ENCODE results near the gene GCH1. TPM values are rescaled to one million over a fixed set of nuclear protein-coding genes. Genes with fewer than 3 reads are reported as not detected.
"Not testable (repeated sequence)": the region's sequence is repeated elsewhere in the genome, so short reads cannot be mapped to it uniquely, and the experiment has no call there.

The GCH1 gene
- polyA plus RNA-seq, 2 donors = 8.5 TPM

DNA sequence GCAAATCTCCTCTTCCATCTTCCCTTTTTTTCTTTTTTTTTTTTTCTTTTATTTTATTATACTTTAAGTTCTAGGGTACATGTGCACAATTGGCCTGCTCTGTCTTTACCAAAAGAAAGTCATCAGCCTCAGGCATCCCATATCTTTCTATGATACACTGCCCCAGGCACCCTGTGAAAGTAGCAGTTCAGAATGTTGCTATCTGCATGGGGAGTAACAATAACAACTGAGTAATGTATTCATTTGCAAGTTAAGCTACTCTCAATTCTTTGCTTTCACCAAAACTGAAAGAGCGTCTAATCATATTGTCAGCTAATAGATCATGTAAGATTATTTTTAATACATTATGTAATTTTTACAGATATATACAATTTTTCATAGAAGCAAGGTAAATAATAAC is 13.5 kb upstream of the GCH1 start:
- H3K4me1 ChIP-seq (ENCODE audit: control insufficient read depth in 2 of 2, insufficient read depth in 2 of 2, low read length in 1 of 2) = no peaks in the 10 kb centered on the region
- H3K4me3 ChIP-seq (ENCODE audit: low read depth in 1 of 2, low read length in 2 of 2) = no peak overlapping the region
- no peak overlapping the region for H3K27ac ChIP-seq (ENCODE audit: low read depth in 2 of 2, low read length in 1 of 2)
- H3K27me3 ChIP-seq (ENCODE audit: control insufficient read depth in 1 of 2, insufficient read depth in 2 of 2, low read length in 2 of 2) = no peaks in the 10 kb centered on the region
- H3K9me3 ChIP-seq (ENCODE audit: control insufficient read depth in 2 of 2, insufficient read depth in 1 of 2, low read depth in 1 of 2, low read length in 1 of 2) = no peaks in the 10 kb centered on the region
- 94 to 95% methylated on average over 1 of the region's 1 CpG for WGBS, 2 donors
- no peaks in the 10 kb centered on the region for H3K36me3 ChIP-seq (ENCODE audit: control insufficient read depth in 2 of 2, insufficient read depth in 2 of 2, low read length in 1 of 2)

GRCh38 chr14:54909817-54910558 is 7.4 kb upstream of the GCH1 start:
- Histone ChIP-seq H3K27me3 (ENCODE audit: control insufficient read depth in 1 of 2, insufficient read depth in 2 of 2, low read length in 2 of 2) (no peaks in the 10 kb centered on the region), H3K4me3 (ENCODE audit: low read depth in 1 of 2, low read length in 2 of 2) (no peak overlapping the region), H3K36me3 (ENCODE audit: control insufficient read depth in 2 of 2, insufficient read depth in 2 of 2, low read length in 1 of 2) (no peaks in the 10 kb centered on the region), H3K4me1 (ENCODE audit: control insufficient read depth in 2 of 2, insufficient read depth in 2 of 2, low read length in 1 of 2) (no peaks in the 10 kb centered on the region), H3K27ac (ENCODE audit: low read depth in 2 of 2, low read length in 1 of 2) (no peak overlapping the region), H3K9me3 (ENCODE audit: control insufficient read depth in 2 of 2, insufficient read depth in 1 of 2, low read depth in 1 of 2, low read length in 1 of 2) (no peaks in the 10 kb centered on the region)
- WGBS, 2 donors = 87 to 90% methylated on average over 5 of the region's 5 CpGs

DNA sequence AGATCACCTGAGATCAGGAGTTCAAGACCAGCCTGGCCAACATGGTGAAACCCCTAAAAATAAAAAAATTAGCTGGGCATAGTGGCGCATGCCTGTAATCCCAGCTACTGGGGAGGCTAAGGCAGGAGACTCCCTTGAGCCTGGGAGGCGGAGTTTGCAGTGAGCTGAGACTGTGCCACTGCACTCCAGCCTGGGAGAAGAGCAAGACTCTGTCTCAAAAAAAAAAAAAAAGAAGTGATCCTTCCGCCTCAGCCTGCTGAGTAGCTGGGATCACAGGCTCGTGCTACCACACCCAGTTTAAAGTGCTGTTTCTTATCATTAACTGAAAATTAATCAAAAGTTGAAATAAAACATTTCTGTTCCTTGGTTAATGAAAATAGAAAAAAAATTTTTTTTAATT is 6.3 kb upstream of the GCH1 start:
- WGBS, 2 donors = 75 to 92% methylated on average over 4 of the region's 4 CpGs
- H3K9me3 ChIP-seq (ENCODE audit: control insufficient read depth in 2 of 2, insufficient read depth in 1 of 2, low read depth in 1 of 2, low read length in 1 of 2); H3K27ac ChIP-seq (ENCODE audit: low read depth in 2 of 2, low read length in 1 of 2); H3K36me3 ChIP-seq (ENCODE audit: control insufficient read depth in 2 of 2, insufficient read depth in 2 of 2, low read length in 1 of 2); H3K4me3 ChIP-seq (ENCODE audit: low read depth in 1 of 2, low read length in 2 of 2); H3K27me3 ChIP-seq (ENCODE audit: control insufficient read depth in 1 of 2, insufficient read depth in 2 of 2, low read length in 2 of 2); H3K4me1 ChIP-seq (ENCODE audit: control insufficient read depth in 2 of 2, insufficient read depth in 2 of 2, low read length in 1 of 2): not testable (repeated sequence)

DNA sequence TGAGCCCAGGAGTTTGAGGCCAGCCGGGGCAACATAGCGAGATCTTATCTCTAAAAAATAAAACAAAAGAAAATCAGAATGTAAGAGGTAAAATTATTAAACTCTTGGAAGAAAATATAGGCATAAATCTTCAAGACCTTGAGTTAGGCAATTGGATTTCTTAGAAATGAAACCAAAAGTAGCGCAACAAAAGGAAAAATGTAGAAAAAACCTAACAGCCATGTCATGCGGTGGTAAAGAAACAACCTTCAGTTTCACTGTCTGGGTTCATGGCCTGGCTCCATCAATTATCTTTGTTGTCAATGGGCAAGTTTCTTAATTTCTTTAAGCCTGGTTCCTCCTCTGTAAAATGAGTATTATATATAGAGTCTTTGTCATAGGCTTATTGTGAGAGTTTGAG is 5.6 kb upstream of the GCH1 start:
- no peaks in the 10 kb centered on the region for H3K36me3 ChIP-seq (ENCODE audit: control insufficient read depth in 2 of 2, insufficient read depth in 2 of 2, low read length in 1 of 2)
- no peak overlapping the region for H3K4me3 ChIP-seq (ENCODE audit: low read depth in 1 of 2, low read length in 2 of 2)
- WGBS, 2 donors = 76 to 79% methylated on average over 4 of the region's 4 CpGs
- H3K27me3 ChIP-seq (ENCODE audit: control insufficient read depth in 1 of 2, insufficient read depth in 2 of 2, low read length in 2 of 2) = no peaks in the 10 kb centered on the region
- H3K27ac ChIP-seq (ENCODE audit: low read depth in 2 of 2, low read length in 1 of 2) = no peak overlapping the region
- H3K4me1 ChIP-seq (ENCODE audit: control insufficient read depth in 2 of 2, insufficient read depth in 2 of 2, low read length in 1 of 2) = no peaks in the 10 kb centered on the region
- H3K9me3 ChIP-seq (ENCODE audit: control insufficient read depth in 2 of 2, insufficient read depth in 1 of 2, low read depth in 1 of 2, low read length in 1 of 2) = no peaks in the 10 kb centered on the region

- Histone ChIP-seq H3K9me3 (ENCODE audit: control insufficient read depth in 2 of 2, insufficient read depth in 1 of 2, low read depth in 1 of 2, low read length in 1 of 2) (no peaks in the 10 kb centered on the region), H3K4me1 (ENCODE audit: control insufficient read depth in 2 of 2, insufficient read depth in 2 of 2, low read length in 1 of 2) (no peaks in the 10 kb centered on the region), H3K27ac (ENCODE audit: low read depth in 2 of 2, low read length in 1 of 2) (no peak overlapping the region), H3K4me3 (ENCODE audit: low read depth in 1 of 2, low read length in 2 of 2) (no peak overlapping the region), H3K27me3 (ENCODE audit: control insufficient read depth in 1 of 2, insufficient read depth in 2 of 2, low read length in 2 of 2) (no peaks in the 10 kb centered on the region), H3K36me3 (ENCODE audit: control insufficient read depth in 2 of 2, insufficient read depth in 2 of 2, low read length in 1 of 2) (no peaks in the 10 kb centered on the region)
Observed at GRCh38 chr14:54906075-54906474, 3.4 kb upstream of the GCH1 start.

DNA sequence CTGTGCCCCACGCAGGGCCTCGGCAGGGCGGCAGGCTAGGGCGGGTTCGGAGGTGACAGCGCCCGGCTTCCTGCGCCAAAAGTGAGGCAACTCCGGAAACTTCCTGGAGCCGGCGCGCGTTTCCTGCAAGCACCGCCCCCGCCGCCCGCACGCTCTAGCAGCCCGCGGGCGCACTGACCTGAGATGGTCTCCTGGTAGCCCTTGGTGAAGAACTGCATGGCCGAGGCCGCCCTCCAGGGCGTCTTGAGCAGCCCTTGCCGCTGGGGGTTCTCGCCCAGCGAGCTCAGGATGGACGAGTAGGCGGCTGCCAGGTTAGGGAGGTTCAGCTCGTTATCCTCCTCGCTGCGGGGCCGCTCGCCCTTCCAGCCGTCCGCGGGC is 494 bp downstream of the GCH1 start:
- Histone ChIP-seq H3K4me1 (ENCODE audit: control insufficient read depth in 2 of 2, insufficient read depth in 2 of 2, low read length in 1 of 2) (no peaks in the 10 kb centered on the region), H3K27me3 (ENCODE audit: control insufficient read depth in 1 of 2, insufficient read depth in 2 of 2, low read length in 2 of 2) (no peaks in the 10 kb centered on the region), H3K36me3 (ENCODE audit: control insufficient read depth in 2 of 2, insufficient read depth in 2 of 2, low read length in 1 of 2) (no peaks in the 10 kb centered on the region), H3K27ac (ENCODE audit: low read depth in 2 of 2, low read length in 1 of 2) (peak overlapping the region; percentile 88 to 91), H3K9me3 (ENCODE audit: control insufficient read depth in 2 of 2, insufficient read depth in 1 of 2, low read depth in 1 of 2, low read length in 1 of 2) (no peaks in the 10 kb centered on the region), H3K4me3 (ENCODE audit: low read depth in 1 of 2, low read length in 2 of 2) (peak overlapping the region; percentile 92 to 93)
- 0 to 1% methylated on average over 34 to 37 of the region's 37 CpGs for WGBS, 2 donors

DNA sequence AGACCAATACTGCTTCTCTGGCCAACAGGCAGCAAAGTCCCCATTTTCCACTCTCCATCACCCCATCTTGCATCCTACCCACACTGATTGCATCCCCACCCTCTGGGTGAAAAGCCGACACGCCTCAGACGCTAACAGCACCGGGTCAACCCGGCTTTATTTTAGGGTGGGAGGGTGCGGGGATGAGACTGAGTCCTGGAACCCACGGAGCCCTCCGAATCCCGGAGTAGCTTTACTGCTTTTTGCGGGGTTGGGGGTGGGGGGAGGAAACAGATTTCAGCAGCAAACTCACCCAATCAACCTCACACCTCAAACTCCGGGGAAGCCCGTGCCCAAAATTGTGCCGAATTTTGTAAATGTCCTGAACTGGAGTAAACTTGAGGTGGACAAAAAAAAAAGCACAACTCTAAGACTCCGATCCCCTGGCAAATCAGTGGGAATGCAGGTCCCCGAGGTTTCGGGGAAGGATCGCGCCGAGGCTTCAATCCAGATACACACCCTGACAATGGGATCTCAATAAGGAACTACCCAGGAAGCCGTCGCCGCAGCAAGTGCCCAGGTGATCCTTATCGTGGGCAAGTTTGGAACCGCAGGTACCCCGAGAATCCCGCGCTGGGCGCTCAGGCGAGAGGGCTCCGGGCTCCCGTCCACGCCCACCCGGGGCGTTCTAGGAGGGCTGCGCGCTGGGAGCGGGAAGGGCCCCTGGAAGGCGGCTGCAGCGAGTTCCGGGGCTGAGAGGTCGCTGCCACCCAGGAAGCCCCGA is 1.1 kb downstream of the GCH1 start:
- no peaks in the 10 kb centered on the region for H3K9me3 ChIP-seq (ENCODE audit: control insufficient read depth in 2 of 2, insufficient read depth in 1 of 2, low read depth in 1 of 2, low read length in 1 of 2)
- 1% methylated on average over 42 of the region's 42 CpGs for WGBS, 2 donors
- H3K27ac ChIP-seq (ENCODE audit: low read depth in 2 of 2, low read length in 1 of 2) = peak overlapping the region; percentile 88 to 91

DNA sequence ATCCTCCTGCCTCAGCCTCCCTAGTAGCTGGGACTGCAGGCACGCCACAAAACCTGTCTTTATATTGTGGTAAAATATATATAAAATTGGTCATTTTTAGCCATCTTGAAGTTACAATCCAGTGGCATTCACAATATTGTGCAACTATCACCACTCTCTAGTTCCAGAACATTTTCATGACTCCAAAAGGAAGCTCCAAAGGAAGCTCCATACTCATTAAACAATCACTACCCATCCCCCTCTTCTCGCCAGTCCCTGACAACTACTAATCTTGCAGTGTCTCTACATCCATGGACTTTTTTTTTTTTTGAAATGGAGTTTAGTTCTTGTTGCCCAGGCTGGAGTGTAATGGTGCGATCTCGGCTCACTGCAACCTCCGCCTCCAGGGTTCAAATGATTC is 3.1 kb downstream of the GCH1 start:
- WGBS, 2 donors = 94 to 96% methylated on average over 5 of the region's 5 CpGs
- no peaks in the 10 kb centered on the region for H3K4me1 ChIP-seq (ENCODE audit: control insufficient read depth in 2 of 2, insufficient read depth in 2 of 2, low read length in 1 of 2)
- H3K27me3 ChIP-seq (ENCODE audit: control insufficient read depth in 1 of 2, insufficient read depth in 2 of 2, low read length in 2 of 2) = no peaks in the 10 kb centered on the region
- H3K36me3 ChIP-seq (ENCODE audit: control insufficient read depth in 2 of 2, insufficient read depth in 2 of 2, low read length in 1 of 2) = no peaks in the 10 kb centered on the region
- H3K9me3 ChIP-seq (ENCODE audit: control insufficient read depth in 2 of 2, insufficient read depth in 1 of 2, low read depth in 1 of 2, low read length in 1 of 2) = no peaks in the 10 kb centered on the region
- H3K4me3 ChIP-seq (ENCODE audit: low read depth in 1 of 2, low read length in 2 of 2) = no peak overlapping the region
- no peak overlapping the region for H3K27ac ChIP-seq (ENCODE audit: low read depth in 2 of 2, low read length in 1 of 2)

More for the DNA sequence above, 1.1 kb downstream of the GCH1 start:
- Histone ChIP-seq H3K36me3 (ENCODE audit: control insufficient read depth in 2 of 2, insufficient read depth in 2 of 2, low read length in 1 of 2) (no peaks in the 10 kb centered on the region), H3K4me1 (ENCODE audit: control insufficient read depth in 2 of 2, insufficient read depth in 2 of 2, low read length in 1 of 2) (no peaks in the 10 kb centered on the region), H3K27me3 (ENCODE audit: control insufficient read depth in 1 of 2, insufficient read depth in 2 of 2, low read length in 2 of 2) (no peaks in the 10 kb centered on the region), H3K4me3 (ENCODE audit: low read depth in 1 of 2, low read length in 2 of 2) (peak overlapping the region; percentile 92 to 93)

GRCh38 chr14:54897809-54898555 is 4.6 kb downstream of the GCH1 start:
- not testable (repeated sequence) for H3K4me3 ChIP-seq (ENCODE audit: low read depth in 1 of 2, low read length in 2 of 2); H3K36me3 ChIP-seq (ENCODE audit: control insufficient read depth in 2 of 2, insufficient read depth in 2 of 2, low read length in 1 of 2)
- 83 to 90% methylated on average over 5 of the region's 5 CpGs for WGBS, 2 donors

More at GRCh38 chr14:54897809-54898555, 4.6 kb downstream of the GCH1 start:
- not testable (repeated sequence) for H3K4me1 ChIP-seq (ENCODE audit: control insufficient read depth in 2 of 2, insufficient read depth in 2 of 2, low read length in 1 of 2); H3K27me3 ChIP-seq (ENCODE audit: control insufficient read depth in 1 of 2, insufficient read depth in 2 of 2, low read length in 2 of 2); H3K27ac ChIP-seq (ENCODE audit: low read depth in 2 of 2, low read length in 1 of 2); H3K9me3 ChIP-seq (ENCODE audit: control insufficient read depth in 2 of 2, insufficient read depth in 1 of 2, low read depth in 1 of 2, low read length in 1 of 2)
